ENCODE measurements around the gene USP34. TPM values are rescaled to one million over a fixed set of nuclear protein-coding genes. Genes with fewer than 3 reads are reported as not detected.

USP34 gene
- total RNA-seq, 1 donor from 2014 or later = 95.9 TPM

GRCh38 chr2:61138859-61139258, 332.0 kb downstream of the USP34 start:
- H3K27ac Mint-ChIP-seq (ENCODE audit: unreplicated experiment) = no peak overlapping the region
- H3K4me3 Mint-ChIP-seq = no peak overlapping the region
- TF ChIP-seq CTCF (conservative IDR thresholded peaks at IDR 0.05) = no peak
- H3K4me1 Mint-ChIP-seq = no peaks in the 10 kb centered on the region
- no peaks in the 10 kb centered on the region for H3K9me3 Mint-ChIP-seq
- no peak for DNase-seq (ENCODE audit: low read depth, low spot score)
- H3K36me3 Mint-ChIP-seq (ENCODE audit: low read depth) = no peaks in the 10 kb centered on the region
- no peaks in the 10 kb centered on the region for H3K27me3 Mint-ChIP-seq (ENCODE audit: low read depth)

Other genes starting within 250 kb of the USP34 start
- gene XPO1, start 67.3 kb upstream of the USP34 start, total RNA-seq = 233 and 238 TPM in 2 replicates

Data from neural crest cell (in vitro differentiated cells).